Vagina (tissue), 2 donors: Measurements from ENCODE around the gene CNN3.

ENCODE experiments used
- POLR2A ChIP-seq, 2 donors: fragments of 450-650 bp; IDR thresholded peaks; one replicate each; pipeline ENCODE4 v1.6.1; 2017; ENCODE audit warnings: antibody characterized with exemption in 2 of 2, mild to moderate bottlenecking in 2 of 2, moderate library complexity in 2 of 2
- POLR2AphosphoS5 ChIP-seq, 2 donors: sonication (generic); formaldehyde crosslinking; IDR thresholded peaks; one replicate each; pipeline ENCODE4 v1.9.0; 2017; ENCODE audit warnings: antibody characterized with exemption in 2 of 2, mild to moderate bottlenecking in 2 of 2, low read depth in 1 of 2; ENCODE audit not compliant: insufficient read depth in 1 of 2
- TF ChIP-seq, protein P1 (sequence below), 3 experiments: fragments of 450-650 bp in 2 of 3; fragments of 200-600 bp in 1 of 3; sonication (generic) in 1 of 3; IDR thresholded peaks; one replicate each; pipeline ENCODE4 v1.5.1; 2017 to 2019; ENCODE audit warnings: antibody characterized with exemption in 3 of 3, mild to moderate bottlenecking in 2 of 3, moderate library complexity in 2 of 3

DNA sequence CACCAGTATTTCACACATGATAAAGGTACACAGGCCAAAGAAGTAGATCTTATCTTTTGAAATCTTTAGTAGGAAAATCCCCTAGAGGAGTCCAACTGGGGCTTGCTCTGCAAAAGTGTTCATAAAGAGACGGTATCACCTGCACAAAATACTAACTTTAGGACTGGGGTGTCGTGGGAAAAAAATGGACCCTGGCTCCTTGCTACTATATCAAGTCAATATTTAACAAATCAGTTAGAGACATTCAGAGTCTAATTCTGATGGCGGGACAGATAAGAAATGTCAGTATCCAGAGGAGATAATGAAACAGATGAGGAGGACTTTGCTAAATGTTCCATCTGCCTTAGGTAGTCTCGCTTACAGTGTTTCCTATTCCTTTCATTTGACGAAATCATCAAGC is 25.6 kb upstream of the CNN3 start:
- TF ChIP-seq, protein P1, sequence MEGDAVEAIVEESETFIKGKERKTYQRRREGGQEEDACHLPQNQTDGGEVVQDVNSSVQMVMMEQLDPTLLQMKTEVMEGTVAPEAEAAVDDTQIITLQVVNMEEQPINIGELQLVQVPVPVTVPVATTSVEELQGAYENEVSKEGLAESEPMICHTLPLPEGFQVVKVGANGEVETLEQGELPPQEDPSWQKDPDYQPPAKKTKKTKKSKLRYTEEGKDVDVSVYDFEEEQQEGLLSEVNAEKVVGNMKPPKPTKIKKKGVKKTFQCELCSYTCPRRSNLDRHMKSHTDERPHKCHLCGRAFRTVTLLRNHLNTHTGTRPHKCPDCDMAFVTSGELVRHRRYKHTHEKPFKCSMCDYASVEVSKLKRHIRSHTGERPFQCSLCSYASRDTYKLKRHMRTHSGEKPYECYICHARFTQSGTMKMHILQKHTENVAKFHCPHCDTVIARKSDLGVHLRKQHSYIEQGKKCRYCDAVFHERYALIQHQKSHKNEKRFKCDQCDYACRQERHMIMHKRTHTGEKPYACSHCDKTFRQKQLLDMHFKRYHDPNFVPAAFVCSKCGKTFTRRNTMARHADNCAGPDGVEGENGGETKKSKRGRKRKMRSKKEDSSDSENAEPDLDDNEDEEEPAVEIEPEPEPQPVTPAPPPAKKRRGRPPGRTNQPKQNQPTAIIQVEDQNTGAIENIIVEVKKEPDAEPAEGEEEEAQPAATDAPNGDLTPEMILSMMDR (IDR thresholded peaks at IDR 0.05), result no peak
- TF ChIP-seq POLR2A (IDR thresholded peaks at IDR 0.05) (no peak), POLR2AphosphoS5 (IDR thresholded peaks at IDR 0.05; ENCODE audit: insufficient read depth in 1 of 2, low read depth in 1 of 2) (no peak)
